DMS153 treated with DMSO at 0.1 percent for 48 hours (cell line): ENCODE measurements around the gene PTGER2.
A peak's percentile ranks its signal among the peaks of the same experiment; 100 is the strongest.

Experiments
- DNase-seq: peaks from one replicate; lab custom pipeline; 2025; ENCODE audit not compliant: unreplicated experiment; lab: John Stamatoyannopoulos, UW

The PTGER2 gene

DNA sequence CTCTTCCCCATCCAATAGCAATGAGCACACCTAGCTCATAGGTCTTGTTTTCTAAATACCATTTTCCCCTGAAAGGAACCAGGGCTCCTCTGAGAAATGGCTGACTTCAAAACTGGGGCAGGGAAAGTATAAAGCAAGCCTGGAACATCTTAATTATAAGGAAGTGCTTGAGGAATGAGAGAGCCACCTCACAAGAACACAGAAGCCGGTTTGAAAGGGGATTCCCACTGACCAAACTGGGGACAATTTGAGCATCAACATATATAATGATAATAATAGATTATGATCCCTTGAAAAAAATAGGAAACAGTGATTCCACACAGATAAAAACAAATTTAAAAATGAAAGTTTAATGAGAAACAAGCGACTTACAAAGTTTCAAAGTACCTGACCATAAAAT lies 22.1 kb downstream of the PTGER2 start:
- DNase-seq, result no peak

DNA sequence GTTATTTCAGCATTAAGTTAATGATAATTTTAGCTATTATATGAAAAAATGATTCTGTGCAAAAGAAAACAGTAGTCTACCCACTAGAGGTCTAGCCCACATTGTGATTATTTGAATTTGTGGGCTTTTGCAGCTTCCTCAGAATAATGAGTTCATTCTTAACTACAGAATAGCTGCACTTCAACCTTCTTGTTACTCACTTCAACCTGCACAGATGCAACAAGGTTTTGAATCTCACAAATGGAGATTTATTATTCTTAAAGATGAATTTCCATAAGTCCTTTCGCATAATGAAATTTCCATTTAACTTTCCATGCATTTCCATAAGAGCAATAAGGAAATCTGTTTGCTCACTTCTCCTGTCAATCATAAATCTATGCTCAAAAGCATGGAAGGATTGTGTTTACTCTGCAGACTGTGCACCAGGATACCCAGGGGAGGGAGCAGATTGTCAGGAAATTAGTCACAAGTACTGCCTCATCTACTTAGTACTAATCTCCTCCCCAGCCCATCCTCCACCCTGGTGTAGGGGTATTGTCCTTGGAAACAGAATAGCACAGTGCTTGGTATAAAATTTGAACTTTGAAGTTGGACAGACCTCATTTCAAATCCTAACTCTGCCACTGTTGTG lies 24.1 kb downstream of the PTGER2 start:
- no peak for DNase-seq

DNA sequence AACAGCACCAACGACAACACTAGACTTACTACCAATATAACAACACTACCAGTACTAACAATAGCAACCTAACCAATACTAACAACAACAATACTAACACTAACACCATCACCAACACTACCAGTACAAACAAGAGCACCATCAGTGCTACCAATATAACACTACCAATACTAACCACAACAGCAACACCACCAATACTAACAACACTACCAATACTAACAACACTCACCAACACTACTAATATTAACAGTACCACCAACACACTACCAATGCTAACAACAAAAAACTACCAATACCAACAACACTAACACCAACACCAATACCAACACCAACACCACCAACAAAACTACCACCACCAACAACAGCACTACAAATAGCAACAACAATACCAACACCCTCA lies 25.1 kb downstream of the PTGER2 start:
- no peak for DNase-seq

DNA sequence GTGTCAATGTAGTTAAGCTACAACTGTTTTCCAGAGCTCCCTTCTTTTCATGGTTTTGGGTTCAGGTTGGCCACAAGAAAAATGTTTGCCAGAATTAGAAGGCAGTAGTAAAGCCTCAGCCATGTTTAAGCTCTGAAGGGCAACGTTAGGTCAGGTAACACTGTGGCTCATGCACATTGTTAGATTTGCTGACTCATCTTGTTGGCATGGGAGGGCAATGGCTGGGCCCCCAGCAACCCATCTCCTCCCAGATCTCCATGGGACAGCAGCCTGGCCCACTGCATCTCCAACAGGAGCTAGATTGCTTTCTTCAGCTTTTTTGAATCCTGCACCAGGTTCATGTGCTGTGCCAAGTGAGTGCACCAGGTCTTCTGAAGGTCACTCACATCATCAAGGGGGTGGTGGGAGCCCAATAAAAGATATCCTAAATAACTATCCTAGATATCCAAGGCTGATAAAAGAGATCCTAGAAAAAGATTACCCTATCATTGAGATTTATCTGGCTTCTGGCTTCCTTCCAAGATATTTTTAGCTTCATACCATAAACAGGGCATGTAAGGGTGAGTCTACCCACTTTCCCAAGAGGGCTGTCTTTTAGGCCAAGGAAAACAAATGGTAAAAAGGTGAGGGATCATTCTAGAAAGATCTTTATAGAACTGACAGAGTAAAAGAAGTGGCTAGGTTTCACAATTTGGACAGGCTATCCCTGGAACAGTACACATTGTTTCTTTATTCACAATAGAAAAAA lies 28.9 kb downstream of the PTGER2 start:
- DNase-seq, result no peak

DNA sequence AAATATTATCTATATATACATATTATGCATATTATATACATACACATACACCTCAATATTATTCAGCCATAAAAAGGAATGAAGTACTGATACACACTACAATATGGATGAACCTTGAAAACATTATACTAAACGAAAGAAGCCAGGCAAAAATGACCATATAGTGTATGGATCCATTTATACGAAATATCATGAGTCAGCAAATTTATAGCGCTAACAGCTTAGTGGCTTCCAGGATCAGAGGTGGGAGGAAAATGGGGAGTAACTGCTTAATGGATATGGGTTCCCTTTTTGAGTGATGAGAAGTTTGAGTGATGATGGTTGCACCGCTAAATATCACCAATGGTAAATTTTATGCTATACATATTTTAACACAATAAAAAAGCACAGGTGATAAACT lies 32.7 kb downstream of the PTGER2 start:
- no peak for DNase-seq

DNA sequence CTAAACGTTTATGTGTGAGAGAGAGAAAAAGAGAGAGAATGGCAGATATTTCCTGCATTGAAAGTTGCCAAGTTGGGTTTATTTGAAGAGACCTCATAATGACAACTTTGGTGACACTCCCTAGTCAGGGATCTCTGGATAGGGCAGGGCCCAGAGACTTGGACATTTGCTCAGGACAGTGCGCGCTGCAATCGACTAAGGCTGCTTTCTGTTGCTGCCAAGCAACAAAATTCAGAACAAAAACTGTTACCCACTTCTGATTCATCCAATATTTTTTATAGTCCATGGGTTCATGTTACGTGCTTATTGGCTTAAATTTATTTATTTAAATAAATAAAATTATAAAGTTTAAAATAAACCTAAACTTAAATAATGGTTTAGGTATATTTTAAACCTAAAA lies 34.2 kb downstream of the PTGER2 start:
- no peak for DNase-seq

DNA sequence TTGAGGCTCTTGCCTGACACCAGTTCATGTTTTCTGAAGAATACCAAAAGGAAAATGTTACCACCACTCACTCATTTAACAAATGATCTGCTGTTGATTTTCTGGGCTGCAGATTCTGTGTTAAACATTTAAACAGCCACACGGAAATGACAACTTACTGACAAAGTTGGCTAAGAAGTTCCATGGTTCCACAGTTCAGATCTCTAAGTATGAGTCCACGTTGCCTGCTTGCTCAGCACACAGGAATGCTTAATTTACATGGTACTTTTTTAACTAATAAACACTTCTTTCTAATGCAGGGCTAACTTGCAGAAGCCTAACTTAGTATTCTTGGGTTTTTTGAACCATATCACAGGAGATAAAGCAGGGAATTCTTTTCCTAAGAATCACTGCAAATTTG lies 34.7 kb downstream of the PTGER2 start:
- DNase-seq, result no peak

DNA sequence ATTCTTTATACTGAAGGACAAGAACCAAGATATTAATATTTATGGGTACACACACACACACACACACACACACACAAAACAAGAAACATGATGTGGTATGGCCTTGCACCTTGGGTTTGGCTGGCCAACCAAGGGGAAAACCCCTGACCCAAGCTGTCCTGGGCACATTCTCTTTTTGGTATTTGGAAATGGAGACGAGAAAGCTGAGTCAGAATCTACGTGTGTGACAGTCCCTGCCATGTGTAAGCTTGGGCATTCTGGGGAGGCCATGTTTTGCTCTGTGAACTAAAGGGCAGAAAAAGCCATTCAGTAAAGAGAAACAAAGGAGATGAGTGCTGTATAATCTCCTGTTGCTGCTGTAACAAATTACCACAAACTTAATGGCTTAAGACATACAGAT lies 35.6 kb downstream of the PTGER2 start:
- no peak for DNase-seq

DNA sequence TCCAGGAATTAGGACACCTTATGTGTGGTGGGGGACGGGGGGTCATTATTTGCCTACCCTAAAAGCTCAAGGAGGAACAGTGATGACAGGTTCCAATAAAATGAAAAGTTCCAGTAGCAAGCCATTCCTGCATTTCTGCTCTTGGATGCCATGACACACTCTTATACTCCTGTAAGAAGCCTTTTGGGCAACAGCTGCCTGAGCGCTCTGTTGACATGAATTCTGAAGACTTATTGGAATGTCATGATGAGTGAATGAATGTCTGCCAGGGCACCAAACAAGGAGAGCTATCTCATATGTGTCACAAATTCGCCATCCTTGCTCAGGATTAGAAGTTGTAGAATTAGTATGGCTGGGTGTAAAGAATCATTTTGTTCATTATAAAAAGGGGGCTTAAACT lies 36.3 kb downstream of the PTGER2 start:
- no peak for DNase-seq

DNA sequence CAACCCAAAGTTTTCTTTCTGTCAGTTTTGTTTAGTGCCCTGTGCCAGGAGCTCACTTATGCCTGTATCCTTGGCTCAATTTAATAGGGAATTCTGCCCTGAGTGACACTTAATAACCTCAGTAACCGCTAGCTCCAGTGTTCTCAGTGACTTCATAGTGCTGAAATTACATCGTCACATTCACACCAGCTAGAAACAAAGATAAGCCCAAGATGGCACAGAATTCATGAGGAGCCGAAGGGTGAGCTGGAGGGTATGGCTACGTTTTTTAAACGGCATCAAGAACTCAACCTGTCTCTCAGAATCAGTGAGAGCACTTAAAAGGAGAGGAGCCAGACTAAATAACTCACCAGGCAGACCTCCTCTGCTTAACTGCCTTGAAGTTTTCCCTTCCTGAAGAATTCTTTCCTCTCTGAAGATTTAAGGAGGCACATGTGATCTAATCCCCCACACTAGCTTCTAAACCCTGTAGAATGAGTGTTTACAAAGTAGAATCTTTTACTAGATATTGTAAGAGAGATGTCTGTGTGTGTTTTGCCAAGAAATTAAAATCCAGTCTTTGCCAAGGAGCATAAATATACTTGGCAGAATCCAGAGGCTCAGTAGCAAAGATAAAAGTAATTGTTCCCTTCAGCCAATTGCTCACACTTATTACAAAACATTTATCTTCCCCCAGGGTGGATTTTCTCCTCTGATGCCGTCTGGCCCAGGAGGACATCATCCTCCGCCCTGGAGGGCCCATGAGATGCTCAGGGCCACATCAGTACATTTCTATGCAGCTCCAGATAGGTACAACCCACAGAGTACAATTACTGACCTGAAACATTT lies 37.3 kb downstream of the PTGER2 start:
- DNase-seq, result no peak

DNA sequence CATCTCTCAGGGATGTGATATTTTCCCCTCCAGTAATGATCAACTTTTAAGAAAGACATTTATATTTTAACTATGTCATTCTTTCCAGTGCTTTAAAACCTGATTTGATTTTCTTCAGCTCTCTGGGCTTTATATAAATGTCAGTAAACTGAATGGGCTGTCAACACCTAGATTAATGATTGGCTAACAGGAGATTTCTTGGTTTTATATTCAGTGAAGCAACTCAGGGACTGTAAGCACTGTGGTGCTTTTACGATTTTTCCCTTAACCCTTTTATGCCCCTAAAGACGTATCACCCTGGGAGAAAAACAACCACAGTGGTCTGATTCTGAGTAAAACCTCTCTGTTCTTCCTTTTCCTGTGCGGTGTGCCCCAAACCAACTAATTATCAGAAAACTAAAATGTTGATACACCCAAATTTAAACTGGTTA lies 38.0 kb downstream of the PTGER2 start:
- no peak for DNase-seq

DNA sequence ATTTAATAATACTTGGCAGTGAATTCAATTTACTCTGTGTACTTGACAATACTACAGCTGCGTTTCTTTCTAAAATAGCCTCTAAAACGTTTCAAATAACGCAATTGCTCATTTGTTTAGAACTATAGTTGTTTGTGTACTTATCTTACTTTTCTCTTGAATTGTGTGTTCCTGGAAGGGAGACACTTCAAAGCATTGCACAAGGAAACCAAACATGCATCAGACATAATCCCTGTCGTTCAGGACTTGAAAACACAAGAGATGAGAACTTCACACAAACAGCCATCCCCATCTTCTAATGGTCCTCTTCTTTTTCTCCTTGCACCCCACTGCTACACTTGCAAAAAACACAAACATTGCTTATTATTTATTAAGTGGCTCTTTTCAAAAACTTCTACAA lies 38.5 kb downstream of the PTGER2 start:
- DNase-seq, result no peak

DNA sequence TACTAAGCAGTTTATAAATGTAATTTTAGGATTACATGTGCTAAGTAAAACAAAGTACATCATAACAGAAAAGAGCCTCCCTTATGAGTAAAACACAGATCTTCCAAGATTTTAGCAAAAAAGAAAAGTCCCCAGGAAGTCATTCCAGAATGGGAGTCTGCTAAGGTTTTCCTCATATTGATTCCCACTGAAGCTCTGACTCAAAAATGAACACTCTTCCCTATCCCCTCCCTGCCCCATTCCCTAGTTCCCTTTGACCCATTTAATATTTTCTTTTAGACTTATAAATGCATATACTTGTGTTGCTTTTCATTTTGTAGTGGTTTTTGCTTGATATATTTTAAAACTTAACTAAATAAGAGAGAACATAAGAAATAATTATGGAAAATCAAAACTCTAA lies 40.1 kb downstream of the PTGER2 start:
- no peak for DNase-seq

DNA sequence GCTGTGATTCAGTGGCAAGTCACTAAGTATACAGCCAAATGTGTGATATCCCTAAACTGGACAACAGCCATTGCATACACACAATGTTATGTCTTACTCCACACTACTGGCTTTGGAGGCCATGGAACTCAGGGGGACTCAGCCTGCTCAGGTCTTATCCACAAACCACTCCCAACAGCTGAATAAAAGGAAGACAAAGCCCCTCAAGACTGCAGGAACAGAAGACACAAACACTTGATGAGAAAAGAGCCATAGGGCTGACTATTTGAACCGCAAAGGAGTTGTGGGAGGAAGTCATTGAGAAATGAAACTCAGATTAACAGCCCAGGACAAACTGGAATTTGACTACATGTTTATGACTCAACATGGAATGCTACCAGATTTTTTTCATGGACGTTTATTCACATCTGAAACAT lies 40.9 kb downstream of the PTGER2 start:
- no peak for DNase-seq

DNA sequence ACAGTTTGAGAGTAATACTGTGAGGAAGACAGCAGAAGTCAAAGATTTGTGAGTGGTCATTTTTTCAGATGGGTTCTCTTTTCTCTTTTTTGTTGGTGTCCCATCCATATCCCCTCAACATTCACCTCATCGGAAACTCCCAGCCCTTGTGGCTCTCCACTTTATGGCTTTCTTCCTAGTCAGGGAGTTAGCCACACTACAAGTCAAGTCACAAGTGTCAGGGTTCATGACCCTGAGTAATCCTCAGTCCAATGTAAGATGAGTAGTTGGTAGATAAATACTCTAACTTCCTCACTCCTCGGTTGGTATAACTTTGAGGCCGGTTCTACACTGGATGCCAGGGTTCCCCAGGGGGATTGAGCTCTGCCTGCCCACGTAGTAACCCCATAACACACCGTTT lies 41.4 kb downstream of the PTGER2 start:
- DNase-seq, result no peak

DNA sequence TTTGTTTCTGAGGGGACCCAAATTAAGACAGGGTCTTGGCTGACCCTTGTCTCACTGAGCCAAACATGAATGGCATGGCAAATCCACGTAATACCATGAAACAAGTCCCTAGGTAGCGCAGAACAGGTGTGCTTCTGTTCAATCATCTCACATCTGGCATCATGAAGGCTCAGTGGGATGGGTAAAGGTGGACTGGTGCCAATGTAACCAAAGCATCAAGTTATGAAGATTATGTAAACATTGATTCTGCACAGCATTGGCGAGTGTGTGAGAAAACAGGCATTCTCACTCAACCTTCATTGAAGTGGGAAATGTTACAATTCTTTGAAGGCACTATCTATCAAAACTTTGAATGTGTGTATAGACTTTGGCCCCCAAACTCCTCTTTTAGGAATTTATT lies 41.9 kb downstream of the PTGER2 start:
- DNase-seq, result peak; percentile 22

DNA sequence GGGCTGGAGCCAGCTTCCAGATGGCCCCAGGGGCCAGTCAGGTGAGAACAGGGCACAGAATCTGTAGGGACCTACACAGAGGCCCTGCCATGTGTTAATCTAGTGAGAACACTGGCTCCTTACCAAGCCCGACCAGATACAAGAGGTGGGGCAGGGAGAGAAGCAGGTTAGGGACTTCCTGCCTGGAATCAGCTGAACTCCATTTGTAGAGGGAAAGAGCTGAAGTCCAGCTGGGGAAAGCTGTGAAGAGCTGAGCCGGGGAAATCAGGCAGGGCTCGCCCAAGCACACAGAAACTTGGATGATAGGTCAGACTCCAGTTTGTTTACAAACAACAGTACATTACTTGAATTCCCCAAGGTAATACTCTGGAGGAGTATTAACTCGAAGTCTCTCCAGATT lies 46.7 kb downstream of the PTGER2 start:
- no peak for DNase-seq

DNA sequence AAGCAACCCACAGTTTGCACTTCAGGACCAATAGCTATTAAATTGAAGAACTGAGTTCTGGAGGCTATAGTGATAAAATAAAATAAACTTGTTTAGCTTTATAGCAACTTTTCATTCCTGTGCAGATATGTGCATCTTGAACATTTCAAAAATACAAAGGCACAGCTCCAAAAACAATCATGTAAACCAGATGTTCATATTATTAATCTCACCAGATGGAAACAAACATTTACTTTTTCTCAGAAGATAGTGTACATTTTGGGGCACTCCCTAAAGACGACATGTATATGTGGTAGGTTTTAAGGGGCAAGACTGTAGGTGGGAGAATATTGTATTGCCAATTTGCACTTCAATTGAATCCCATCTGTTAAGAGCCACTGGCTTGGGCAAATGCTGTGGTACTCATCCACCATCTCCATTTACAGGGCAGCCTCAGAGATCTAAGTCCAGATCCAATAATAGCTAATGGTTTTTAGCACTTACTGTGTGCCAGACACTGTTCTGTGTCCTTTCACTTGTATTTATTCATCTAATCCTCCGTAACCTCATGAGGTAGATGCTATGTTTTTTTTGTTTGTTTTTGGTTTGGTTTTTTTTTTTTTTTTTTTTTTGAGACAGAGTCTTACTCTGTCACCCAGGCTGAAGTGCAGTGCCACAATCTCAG lies 49.1 kb downstream of the PTGER2 start:
- DNase-seq, result no peak

DNA sequence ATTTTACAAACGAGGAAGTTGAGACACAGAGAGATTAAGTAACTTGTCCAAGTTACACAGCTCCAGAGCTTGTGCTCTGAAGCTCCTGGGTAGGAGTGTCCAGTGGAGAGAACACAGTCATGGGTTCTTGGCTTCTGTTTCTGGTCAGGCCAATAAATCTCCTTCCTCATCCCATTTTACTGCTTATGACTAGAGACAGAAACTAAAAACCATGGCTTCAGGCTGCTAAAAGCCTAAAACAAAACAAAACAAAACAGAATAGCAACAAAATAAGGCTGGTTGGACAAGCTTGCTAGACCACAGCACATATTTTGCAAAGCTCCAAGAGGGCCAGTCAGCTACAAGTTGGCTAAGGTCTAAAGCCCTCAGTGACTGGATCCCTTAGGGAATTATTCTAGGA lies 49.8 kb downstream of the PTGER2 start:
- no peak for DNase-seq

DNA sequence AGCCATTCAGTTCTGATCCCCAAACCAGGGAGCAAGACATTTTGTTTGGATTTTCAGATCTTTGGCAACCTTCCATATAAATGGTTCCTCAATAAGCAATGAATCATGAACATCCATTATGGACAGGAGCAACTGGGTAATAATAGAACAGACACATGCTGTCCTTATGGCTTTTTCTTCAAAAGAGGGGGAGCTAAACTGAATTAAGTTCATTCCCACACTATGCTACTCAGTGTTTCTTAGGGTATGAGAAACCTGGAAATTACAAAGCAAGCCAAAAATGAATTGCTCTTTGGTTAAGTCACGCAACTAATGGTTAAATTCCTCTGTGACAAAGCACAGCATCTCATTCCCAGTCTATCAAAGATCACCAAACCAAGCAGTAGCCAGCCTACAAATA lies 51.0 kb downstream of the PTGER2 start:
- no peak for DNase-seq

DNA sequence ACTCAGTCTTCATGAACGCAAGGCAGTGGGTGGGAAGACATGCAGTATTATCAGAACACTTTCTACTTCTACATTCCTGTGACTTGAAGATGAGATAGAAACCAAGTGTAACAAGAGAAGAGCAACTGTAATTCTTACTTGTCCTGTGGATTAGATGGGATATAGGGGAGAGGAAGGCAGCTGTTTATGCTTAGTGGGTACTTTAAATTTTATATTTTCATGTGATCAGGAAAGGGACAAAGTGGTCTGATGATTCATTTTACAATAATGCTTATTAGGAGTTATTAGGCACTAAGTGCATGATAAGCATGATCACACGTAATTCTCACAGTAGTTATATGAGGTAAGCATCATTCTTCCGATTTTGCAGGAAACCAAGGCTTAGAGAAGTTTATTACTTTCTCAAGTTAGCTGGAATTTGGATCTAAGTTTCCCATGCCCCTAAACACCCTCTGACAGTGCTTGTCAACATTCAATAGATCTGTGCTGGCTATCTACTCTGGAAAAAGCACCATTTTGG lies 52.7 kb downstream of the PTGER2 start:
- no peak for DNase-seq
